G401 (cell line): ENCODE measurements around the gene KDM6B. TPM values are rescaled to one million over a fixed set of nuclear protein-coding genes. Genes with fewer than 3 reads are reported as not detected.
A peak's percentile ranks its signal among the peaks of the same experiment; 100 is the strongest.
"Not testable (repeated sequence)": the region's sequence is repeated elsewhere in the genome, so short reads cannot be mapped to it uniquely, and the experiment has no call there.

Experiments used
- DNase-seq: peaks from one replicate; pipeline ENCODE4 v3.0.0-alpha.2; 2015; ENCODE audit warnings: low spot score
- in situ Hi-C: cut with HindIII; loops from 2 replicates; pipeline ENCODE4 v1.10.0; 2016; ENCODE audit warnings: low sequenced_read_pairs, mixed read lengths
- total RNA-seq: library from RNA; depleted of rRNA; stranded (reverse); fragments of >200 nt; shearing (Covaris generic); gene quantifications from 2 replicates; pipeline ENCODE4 v1.2.3, GENCODE V29; 2014; rRNA removed

KDM6B gene, protein sequence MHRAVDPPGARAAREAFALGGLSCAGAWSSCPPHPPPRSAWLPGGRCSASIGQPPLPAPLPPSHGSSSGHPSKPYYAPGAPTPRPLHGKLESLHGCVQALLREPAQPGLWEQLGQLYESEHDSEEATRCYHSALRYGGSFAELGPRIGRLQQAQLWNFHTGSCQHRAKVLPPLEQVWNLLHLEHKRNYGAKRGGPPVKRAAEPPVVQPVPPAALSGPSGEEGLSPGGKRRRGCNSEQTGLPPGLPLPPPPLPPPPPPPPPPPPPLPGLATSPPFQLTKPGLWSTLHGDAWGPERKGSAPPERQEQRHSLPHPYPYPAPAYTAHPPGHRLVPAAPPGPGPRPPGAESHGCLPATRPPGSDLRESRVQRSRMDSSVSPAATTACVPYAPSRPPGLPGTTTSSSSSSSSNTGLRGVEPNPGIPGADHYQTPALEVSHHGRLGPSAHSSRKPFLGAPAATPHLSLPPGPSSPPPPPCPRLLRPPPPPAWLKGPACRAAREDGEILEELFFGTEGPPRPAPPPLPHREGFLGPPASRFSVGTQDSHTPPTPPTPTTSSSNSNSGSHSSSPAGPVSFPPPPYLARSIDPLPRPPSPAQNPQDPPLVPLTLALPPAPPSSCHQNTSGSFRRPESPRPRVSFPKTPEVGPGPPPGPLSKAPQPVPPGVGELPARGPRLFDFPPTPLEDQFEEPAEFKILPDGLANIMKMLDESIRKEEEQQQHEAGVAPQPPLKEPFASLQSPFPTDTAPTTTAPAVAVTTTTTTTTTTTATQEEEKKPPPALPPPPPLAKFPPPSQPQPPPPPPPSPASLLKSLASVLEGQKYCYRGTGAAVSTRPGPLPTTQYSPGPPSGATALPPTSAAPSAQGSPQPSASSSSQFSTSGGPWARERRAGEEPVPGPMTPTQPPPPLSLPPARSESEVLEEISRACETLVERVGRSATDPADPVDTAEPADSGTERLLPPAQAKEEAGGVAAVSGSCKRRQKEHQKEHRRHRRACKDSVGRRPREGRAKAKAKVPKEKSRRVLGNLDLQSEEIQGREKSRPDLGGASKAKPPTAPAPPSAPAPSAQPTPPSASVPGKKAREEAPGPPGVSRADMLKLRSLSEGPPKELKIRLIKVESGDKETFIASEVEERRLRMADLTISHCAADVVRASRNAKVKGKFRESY (N-terminal part only)
- total RNA-seq = 0.34 and 0.37 TPM in 2 replicates

DNA sequence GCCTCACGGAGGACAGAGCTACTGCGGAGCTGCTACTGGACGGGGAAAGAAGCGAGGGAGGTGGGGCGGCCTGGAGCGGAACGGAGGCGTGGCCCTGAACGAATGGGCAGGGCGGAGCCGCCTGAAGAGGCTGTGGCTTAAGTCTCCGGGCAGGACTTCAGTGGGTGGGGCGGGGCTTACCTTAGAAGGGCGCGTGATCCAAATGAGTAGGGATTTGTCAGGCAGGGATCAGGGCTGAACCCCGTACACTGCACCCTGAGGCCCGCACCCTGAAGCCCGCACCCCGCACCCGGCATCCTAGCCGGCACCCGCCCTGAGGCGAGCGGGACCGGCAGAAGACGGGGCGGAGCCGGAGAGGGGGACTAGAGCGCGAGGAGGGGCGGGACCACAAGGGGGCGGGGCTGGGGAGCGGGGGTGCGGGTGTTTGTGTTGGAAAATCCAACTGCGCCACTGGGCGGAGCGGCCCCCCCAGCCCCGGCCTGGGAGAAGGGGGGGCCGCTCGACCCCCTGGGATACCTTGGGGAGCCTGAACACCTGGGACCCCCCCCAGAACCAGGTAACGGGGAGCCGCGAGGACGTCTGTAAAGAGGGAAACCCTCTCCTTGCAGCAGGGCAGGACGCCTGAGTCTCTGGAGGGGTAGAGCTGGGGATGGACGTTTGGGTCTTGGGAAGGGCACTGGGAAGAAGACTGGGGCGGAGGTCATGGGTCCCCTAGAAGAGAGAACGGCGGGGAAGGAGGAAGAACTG is at the start of gene KDM6B:
Gene KDM6B (plus strand): TSS at position 423 of the 747 bp plus-strand sequence. CDS start 11,338 bp downstream, outside the sequence.
- in situ Hi-C loops = no loop called here
- DNase-seq = peak; percentile 97

DNA sequence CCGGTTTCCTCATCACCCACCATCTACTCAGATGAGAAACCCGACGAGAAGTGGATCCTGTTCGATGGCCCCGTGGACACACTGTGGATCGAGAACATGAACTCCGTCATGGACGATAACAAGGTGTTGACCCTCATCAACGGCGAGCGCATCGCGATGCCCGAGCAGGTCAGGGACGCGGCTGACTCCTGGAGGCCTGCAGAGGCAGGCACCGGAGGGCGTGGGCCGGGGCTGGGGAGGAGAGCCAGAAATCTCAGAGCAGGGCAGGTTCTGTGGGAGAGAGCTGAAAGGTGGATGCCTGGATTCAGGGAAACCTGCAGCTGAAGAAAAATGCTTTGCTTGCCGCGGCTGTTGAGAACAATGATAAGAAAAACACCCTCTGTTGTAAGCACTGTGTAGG is 47.2 kb upstream of the KDM6B start:
- in situ Hi-C loops = no loop called here
- no peak for DNase-seq

DNA sequence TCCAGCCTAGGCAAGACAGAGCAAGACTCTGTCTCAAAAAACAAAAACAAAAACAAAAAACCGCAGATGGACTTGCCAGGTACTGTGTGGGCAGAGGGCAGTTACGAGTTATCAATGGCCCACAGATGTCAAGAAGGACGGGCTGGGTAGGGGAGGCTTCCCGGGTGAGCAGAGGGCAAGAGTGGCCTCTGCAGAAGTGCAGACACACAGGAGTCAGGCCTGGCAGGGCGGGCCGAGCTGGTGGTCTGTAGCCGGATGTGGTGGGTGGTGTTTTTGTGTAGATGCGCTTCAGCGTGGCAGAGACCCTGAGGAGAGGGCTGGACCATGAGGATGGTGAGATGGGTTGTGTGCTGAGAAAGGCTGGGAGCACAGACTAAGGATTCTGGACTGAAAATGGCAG is 44.9 kb upstream of the KDM6B start:
- in situ Hi-C loops = no loop called here
- DNase-seq = no peak

DNA sequence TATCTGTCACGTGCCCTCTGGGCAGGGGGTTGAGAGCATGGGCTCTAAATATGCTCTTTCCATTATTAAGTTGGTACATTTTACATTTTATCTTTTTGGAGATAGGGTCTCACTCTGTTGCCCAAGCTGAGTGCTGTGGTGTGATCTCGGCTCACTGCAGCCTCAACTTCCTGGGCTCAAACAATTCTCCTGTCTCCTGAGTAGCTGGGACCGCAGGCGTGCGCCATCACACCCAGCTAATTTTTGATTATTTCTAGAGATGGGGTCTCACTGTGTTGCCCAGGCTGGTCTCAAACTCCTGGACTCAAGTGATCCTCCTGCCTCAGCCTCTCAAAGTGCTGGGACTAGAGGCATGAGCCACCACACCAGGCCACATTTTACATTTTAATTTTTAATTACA is 43.9 kb upstream of the KDM6B start:
- in situ Hi-C loops = no loop called here
- no peak for DNase-seq

DNA sequence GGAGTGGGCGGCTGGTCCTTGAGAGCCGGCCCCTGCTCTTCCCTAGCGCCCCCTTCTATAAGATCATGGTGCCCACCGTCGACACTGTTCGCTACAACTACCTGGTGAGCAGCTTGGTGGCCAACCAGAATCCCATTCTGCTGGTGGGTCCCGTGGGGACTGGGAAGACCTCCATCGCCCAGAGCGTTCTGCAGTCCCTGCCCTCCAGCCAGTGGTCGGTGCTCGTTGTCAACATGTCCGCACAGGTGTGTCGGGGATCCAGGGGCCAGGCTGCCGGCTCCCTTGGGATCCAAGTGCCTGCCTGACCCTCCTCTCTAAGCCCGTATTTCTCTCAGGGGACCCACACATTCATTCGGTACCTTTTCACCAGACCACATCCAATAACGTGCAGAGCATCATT is 41.4 kb upstream of the KDM6B start:
- in situ Hi-C loops = no loop called here
- DNase-seq = no peak

DNA sequence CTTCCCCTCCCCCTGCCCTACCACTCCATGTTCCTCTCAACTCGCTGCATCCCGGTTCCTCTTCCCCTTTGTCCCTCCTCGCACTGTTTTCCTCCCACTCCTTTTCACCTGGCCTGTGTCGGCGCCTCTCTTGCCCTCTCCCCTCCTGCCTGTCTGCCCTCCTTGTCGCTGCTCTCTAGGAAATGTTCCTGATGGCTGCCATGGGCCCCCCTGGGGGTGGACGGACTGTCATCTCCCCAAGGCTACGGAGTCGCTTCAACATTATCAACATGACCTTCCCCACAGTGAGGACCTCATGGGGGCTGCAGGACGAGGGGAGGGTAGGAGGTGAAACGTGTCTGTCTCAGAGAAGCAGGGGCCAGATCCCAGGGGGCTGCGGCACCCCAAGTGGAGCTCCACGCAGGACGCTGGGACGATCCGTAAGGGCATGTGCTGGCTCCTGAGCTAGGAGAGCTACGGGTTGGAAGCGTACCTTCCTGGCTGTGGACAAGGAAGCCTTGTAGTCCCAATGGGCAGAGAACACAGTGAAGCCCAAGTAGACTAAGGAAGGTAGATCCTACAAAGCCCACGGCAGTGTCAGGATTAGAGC is 39.8 kb upstream of the KDM6B start:
- no peak for DNase-seq
- in situ Hi-C loops = no loop called here

DNA sequence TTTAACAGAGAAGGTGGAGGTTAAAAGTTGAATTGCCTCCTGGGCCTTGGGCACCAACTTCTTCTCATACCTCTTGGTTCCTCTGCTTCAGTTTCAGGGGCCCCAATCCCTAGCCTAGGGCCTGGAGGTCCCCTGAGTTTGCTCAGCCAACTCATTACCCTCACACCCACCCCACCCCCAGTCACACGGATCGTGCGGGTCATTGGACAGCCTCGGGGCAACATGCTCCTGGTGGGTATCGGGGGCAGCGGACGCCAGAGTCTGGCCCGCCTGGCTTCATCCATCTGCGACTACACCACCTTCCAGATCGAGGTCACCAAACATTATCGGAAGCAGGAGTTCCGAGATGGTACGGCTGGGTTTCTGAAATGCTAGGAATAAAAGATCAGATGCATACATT is 36.0 kb upstream of the KDM6B start:
- in situ Hi-C loops = no loop called here
- DNase-seq = no peak

DNA sequence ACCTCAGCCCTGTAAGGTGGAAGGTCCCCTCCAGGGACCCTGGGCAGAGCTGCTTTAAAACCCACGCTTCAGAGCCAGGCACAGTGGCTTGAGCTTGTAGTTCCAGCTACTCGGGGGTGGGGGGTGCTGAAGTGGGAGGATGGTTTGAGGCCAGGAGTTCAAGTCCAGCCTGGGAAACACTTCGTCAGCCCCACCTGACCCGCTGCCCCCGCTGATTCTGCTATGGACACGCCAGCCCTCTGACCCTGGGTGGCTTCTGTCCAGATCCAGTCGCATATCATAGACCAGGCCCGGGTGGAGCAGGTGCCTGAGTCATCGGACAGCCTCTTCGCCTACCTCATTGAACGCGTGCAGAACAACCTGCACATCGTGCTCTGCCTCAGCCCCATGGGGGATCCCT is 35.2 kb upstream of the KDM6B start:
- DNase-seq = no peak
- in situ Hi-C loops = no loop called here

DNA sequence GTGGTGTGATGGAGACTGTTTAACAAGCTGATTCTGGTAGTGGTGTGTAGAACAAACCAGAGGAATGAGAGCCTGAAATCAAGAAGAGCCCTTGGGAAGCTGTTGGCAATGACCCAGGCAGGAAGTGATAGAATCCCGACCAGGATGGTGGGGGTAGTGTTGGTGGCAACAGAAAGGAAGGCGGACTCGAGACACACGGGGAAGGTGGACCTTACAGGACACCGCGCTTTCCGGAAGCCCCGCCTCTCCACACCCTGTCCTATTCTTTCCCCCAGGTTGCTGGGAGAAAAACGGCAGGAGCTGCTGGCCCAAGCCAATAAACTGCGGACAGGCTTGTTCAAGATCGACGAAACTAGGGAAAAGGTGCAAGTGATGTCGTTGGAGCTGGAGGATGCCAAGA is 30.0 kb upstream of the KDM6B start:
- DNase-seq = peak; percentile 49
- in situ Hi-C loops = no loop called here

DNA sequence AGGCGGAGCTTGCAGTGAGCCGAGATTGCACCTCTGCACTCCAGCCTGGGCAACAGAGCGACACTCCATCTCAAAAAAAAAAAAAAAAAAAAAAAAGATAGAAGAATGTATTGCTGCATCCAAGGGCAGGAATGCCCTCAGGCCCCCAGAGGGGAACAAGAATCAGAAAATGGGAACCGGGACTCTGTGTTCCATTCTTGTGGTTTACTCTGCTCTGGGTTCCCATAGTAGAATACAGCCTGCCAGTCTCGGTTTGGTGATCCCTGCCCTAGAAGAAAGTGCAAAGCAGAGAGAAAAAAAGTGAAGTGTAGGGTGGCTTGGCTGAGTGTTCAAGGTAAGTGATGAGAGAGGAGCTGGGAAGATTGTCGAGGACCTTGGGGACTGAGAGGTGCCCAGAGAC is 27.4 kb upstream of the KDM6B start:
- DNase-seq = no peak
- in situ Hi-C loops = no loop called here

DNA sequence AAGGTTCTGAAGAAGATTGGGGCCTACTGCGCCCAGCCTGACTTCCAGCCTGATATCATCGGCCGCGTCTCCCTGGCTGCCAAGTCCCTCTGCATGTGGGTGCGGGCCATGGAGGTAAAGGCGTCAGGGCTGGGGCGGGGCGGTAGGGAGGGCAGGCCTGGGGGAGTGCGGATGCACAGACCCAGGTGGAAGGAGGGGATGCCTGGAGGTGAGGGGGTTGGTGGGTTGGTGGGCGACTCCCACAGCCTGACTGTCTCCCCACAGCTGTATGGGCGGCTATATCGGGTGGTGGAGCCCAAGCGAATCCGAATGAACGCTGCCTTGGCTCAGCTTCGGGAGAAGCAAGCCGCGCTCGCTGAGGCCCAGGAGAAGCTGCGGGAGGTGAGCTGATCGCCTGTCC is 26.8 kb upstream of the KDM6B start:
- in situ Hi-C loops = no loop called here
- DNase-seq = no peak

DNA sequence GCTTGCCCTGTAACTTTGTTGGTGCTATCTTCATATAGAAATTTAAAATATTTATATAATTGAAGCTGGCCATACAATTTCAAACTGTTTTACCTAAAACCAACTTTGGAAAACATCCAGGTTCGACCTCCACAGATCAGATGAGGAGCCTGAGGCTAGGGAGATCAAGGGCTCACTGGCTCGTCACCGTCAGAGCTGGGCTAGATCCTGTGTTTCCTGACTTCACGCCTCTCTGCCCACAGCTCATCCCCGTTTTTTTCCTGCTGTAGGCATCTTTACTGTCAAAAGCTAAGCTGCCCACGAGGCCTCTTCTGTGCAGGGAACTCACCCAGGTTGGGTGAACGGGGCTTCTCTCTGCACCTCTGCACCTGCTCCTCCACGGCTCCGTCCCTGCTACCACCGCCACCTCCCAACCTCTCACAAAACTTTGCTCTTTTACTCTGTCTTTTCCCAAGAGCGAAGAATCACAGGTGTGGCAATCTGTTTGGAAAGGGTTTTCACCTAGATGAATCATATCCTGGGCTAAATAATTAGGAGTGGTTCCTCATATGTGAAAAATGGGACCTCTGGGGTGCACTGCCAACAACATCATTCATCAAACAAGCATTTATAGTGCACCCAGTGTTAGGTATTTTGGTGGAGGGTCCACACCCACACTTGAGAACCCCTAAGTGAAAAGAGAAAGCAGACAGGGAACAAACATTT is 24.8 kb upstream of the KDM6B start:
- no peak for DNase-seq
- in situ Hi-C loops = no loop called here

DNA sequence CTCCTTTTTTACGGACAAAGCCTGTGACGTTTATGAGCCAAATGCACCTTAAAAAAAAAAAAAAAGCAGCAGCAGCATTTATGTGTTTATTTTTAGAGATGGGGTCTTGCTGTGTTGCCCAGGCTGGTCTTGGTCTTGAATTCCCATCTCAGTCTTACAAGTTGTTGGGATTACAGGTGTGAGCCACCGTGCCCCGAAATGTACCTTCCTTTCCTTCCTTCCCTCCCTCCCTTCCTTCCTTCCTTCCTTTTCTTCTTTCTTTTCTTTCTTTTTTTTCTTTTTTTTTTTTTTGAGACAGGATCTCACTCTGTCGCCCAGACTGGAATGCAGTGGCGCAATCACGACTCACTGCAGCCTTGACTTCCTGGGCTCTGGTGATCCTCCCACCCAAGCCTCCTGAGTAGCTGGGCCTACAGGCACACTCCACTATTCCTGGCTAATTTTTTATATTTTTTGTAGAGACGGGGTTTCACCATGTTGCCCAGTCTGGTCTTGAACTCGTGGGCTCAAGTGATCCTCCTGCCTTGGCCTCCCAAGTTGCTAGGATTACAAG is 24.1 kb upstream of the KDM6B start:
- in situ Hi-C loops, DNase-seq: not testable (repeated sequence)

DNA sequence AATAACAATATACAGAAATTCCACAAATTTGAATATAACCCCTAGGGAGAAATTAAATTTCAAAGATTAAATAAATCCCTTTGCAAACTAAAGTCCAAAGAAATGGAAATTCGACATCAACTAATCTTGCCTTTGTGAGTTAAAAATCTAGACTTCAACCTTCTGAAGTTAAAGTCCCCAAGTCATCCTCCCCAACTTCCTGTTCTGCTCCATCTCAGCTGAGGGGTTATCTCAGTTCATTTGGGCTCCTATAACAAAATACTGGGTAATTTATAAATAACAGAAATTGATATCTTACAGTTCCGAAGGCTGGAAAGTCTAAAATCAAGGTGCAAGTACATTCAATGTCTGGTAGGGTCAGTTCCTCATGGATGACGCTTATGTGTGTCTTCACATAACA is 22.8 kb upstream of the KDM6B start:
- in situ Hi-C loops = no loop called here
- no peak for DNase-seq

DNA sequence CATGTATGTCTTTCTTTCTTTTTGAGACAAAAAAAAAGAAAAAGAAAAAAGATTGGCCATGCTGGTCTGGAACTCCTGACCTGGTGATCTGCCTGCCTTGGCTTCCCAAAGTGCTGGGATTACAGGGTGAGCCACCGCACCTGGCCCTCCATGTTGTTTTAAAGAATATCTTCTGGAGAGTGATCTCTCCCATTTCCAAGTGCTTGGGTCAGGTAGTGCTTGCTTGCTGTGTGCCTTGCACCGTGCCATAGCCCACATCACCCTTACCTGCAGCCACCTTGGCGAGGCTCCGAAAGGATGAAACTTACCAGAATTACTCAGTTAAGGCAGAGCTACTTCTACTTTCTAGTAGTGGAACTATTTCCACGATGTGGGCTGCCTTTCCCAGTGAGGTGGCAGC is 19.0 kb upstream of the KDM6B start:
- in situ Hi-C loops = no loop called here
- no peak for DNase-seq

DNA sequence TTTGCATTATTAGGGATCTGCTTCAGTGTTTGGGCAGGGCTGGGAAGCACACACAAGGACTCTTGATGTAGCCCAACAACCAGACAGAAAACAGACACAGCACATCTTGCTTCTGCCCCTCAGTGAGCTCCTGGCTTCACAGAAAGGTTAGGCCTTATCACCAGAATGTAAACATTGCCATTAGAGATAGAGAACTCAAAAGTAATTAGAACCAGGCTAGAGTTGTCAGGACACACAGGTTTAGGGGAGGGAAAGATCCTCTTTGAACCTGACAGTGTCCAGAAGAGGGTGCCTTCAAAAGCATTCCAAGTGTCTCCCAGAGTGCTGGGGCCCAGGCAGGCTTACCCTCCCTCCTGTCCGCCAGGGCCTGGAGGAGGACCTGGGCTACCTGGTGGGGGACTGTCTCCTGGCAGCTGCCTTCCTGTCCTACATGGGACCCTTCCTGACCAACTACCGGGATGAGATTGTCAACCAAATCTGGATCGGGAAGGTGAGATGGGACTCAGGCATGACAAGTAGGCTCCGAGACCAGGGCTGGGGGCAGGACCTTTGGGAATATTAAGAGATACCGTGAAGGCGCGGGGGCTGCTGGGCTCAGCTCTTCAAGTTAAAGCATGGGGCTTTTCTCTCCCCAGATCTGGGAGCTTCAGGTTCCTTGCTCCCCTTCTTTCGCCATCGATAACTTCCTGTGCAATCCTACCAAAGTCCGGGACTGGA is 16.9 kb upstream of the KDM6B start:
- in situ Hi-C loops = no loop called here
- no peak for DNase-seq

DNA sequence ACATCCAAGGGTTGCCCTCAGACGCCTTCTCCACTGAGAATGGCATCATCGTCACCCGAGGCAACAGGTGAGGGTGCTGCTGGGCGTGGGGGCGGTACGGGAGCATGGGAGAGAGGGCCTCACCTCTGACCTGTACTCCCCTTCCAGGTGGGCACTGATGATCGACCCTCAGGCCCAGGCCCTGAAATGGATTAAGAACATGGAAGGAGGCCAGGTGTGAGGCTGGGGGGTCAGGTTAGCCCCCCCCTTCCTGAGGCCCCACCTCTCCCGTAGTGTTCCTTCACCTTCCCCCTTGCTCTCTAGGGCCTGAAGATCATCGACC is 16.4 kb upstream of the KDM6B start:
- in situ Hi-C loops = no loop called here
- DNase-seq = no peak

DNA sequence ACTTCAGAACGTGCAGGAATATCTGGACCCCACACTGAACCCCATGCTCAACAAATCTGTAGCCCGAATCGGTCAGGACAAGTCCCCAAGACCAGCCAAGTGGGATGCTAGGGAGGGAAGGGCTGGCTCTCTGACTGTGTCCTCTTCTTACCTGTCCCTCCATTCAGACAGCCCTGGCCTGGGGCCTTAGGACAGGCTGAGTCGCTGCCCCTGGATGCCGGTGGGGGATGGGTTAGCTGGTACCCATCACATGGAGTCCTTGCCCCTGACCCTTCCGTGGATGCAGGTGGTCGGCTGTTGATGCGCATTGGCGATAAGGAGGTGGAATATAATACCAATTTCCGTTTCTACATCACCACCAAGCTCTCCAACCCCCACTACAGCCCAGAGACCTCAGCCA is 16.0 kb upstream of the KDM6B start:
- no peak for DNase-seq
- in situ Hi-C loops = no loop called here
